Tibial nerve (tissue), 4 donors: ENCODE data around the gene IL1RAPL2.

Experiments used
- EP300 ChIP-seq, 2 donors: sonication (generic); formaldehyde crosslinking; IDR thresholded peaks; one replicate each; pipeline ENCODE4 v1.6.1; 2017; ENCODE audit warnings: antibody characterized with exemption in 2 of 2, mild to moderate bottlenecking in 1 of 2
- TF ChIP-seq, protein P1 (sequence below), 5 experiments: fragments of 200-600 bp in 3 of 5; fragments of 450-650 bp in 2 of 5; sonication (generic) in 3 of 5; IDR thresholded peaks; one replicate each; pipeline ENCODE4 v1.5.1; 2016 to 2019; ENCODE audit warnings: antibody characterized with exemption in 5 of 5, mild to moderate bottlenecking in 3 of 5, moderate library complexity in 2 of 5

DNA sequence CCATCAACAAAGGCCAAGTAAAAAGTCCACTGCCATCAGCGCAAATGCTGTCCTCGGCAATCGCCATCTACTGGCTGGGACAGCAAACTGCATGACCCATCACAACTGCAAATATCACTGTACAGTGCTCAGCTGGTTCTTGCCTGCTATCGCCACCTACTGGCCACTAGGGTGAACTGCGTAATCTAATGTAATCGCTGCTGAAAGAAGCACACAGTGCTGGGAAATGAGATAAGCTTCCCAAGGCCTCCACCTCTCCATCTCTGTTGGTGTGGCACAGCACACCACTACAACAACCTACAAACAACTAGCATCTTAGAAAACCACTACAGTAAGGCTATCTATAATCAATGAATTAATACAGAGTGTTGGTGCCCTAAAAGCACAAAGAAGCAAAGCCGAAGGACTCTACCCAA lies 356.2 kb downstream of the IL1RAPL2 start:
- TF ChIP-seq, protein P1, sequence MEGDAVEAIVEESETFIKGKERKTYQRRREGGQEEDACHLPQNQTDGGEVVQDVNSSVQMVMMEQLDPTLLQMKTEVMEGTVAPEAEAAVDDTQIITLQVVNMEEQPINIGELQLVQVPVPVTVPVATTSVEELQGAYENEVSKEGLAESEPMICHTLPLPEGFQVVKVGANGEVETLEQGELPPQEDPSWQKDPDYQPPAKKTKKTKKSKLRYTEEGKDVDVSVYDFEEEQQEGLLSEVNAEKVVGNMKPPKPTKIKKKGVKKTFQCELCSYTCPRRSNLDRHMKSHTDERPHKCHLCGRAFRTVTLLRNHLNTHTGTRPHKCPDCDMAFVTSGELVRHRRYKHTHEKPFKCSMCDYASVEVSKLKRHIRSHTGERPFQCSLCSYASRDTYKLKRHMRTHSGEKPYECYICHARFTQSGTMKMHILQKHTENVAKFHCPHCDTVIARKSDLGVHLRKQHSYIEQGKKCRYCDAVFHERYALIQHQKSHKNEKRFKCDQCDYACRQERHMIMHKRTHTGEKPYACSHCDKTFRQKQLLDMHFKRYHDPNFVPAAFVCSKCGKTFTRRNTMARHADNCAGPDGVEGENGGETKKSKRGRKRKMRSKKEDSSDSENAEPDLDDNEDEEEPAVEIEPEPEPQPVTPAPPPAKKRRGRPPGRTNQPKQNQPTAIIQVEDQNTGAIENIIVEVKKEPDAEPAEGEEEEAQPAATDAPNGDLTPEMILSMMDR (IDR thresholded peaks at IDR 0.05) = peak; percentile 69 to 95 (median 89)
- no peak for TF ChIP-seq EP300 (IDR thresholded peaks at IDR 0.05)
